Measurements from ENCODE around the gene ZFP62. TPM values are rescaled to one million over a fixed set of nuclear protein-coding genes. Genes with fewer than 3 reads are reported as not detected.
"Not testable (repeated sequence)": the region's sequence is repeated elsewhere in the genome, so short reads cannot be mapped to it uniquely, and the experiment has no call there.

The ZFP62 gene
- total RNA-seq, 2 experiments from 2014 or later = 26.7 to 27.3 TPM

DNA sequence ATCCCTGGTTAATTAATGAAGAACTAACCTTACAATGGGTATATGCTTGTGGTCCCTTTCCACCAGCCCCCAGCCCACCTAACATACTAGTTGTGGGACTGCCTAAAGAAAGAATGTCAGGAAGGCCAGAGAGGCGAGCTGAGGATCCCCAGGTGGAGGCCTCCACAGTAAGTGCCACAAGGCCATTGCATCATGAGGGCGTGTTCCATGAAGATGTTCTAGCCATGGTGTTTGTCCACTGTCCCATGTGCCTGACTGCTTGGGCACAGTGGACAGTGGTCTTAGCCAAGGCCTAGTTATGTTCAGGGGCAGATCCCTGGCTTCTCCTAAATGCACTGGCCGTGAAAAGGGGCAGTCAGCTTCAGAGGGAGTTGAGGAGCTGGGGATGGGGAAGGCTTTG is 21.1 kb downstream of the ZFP62 start:
- CTCF ChIA-PET = no interaction called here

DNA sequence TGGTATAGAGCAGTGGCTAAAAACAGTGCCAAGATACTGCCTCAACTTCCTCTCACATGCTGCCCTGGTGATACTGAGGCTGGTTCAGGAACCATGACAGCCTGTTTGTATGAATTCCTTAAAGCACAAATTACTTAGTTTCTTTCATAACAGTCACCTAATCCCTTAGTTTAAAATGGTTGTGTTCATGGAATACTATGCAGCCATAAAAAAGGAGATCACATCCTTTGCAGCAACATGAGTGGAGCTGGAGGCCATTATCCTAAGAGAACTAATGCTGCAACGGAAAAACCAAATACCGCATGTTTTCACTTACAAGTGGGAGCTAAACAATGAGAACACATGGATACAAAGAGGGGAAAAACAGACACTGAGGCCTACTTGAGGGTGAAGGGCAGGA is 21.8 kb downstream of the ZFP62 start:
- CTCF ChIA-PET = no interaction called here

More for the DNA sequence above, 21.1 kb downstream of the ZFP62 start:
- POLR2A ChIA-PET = interaction anchor here (1.2 kb wide), 1 partner anchor 30 kb away, joined by 3 read pairs; no protein-coding TSS in a partner anchor

DNA sequence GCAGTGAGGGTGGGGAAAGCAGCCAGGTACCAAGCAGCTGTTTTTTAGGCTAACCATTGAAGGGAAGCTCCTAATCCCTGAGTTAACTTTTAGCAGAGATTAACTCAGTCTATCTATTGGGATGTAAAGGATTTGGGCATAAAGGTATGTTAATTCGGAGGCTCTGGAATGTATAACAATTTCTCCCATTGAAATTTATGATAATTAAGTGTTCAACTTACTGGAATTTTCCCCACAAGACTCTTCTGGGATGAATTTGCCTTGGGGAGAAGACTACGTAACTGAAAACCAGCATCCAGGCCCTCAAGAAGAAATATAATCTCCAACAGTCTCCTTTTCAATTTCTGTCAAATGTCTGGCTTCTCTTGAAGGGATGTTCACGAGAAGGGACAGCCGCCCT is 23.6 kb downstream of the ZFP62 start:
- ChIA-PET POLR2A (no interaction called here), CTCF (no interaction called here)

More for the DNA sequence above, 21.8 kb downstream of the ZFP62 start:
- POLR2A ChIA-PET = interaction anchor here (1.2 kb wide), 1 partner anchor 30 kb away, joined by 3 read pairs; no protein-coding TSS in a partner anchor

DNA sequence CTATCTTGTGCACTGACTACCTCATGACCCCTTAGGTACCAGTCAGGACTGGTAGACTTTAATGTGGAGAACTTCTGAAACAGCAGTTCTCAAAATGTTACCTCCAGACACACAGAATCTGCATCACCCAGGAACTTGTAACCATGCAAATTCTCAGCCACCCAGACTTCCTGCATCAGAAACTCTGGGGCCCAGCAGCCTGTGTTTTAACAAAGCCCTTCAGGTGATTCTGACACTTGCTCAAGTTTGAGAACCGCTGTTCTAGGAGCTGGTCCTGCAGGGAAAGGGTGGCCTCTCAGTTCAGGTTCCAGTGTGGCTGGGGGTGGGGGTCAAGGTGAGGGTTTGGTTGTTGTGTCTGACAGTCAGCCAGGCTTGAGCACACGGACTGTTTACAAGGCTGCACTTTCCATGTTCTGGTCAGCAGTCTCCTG is 28.4 kb downstream of the ZFP62 start:
- CTCF ChIA-PET = interaction anchor here (0.7 kb wide), 1 partner anchor 17 kb away, joined by 3 read pairs; no protein-coding TSS in a partner anchor
- POLR2A ChIA-PET = interaction anchor here (3.5 to 3.6 kb wide), 2 partner anchors 23 to 30 kb away, joined by 28 to 34 read pairs; partner anchors contain the start of gene MGAT1

DNA sequence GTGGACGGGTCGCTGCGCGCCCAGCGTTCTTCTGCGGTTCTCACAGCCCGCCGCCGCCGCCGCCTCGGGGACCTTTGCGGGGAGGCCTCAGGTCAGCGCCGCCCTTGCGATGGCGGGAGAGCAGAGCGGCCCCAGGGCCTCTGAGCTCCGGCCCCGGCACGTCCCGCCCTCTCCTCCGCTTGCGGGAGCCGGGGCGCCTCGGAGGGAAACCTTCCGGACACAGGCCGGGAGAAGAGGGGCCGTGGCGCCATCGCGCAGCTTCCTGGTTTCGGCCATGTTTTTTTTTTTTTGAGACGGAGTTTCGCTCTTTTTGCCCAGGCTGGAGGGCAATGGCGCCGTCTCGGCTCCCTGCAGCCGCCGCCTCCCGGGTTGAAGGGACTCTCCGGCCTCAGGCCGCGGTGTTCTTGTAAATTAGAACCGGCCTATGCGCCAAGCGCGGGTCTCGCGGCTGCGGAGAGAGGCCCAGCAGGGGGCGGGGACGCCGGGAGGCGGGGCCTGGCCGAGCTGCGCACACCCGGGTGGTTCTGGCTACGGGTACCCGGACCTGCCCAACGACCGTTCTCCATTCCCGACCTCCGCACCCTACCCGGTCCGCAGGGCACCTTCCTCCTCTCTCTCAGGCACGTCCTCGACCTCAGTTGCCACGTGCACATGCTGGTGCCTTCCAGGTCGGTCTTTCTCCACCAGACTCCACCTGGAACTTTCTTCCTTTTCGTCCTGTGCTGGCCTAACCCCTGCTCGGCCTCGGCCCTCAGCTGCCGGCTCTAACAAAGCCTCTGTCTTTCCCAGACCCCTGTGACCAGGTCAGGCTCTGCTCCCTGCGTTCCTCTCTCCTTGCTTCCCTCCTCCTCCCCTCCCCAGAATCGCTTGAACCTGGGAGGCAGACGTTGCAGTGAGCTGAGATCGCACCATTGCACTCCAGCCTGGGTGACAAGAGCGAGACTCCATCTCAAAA is 29.7 kb downstream of the ZFP62 start:
- CTCF ChIA-PET = interaction anchor here (0.9 to 2.2 kb wide), 9 partner anchors 14 to 429 kb away, joined by 3 to 10 read pairs (median 3); partner anchors contain the start of genes MGAT1 and TRIM52
- POLR2A ChIA-PET = interaction anchor here (0.6 to 3.6 kb wide), 9 partner anchors 15 to 431 kb away, joined by 3 to 34 read pairs (median 4); partner anchors contain the start of gene MGAT1

DNA sequence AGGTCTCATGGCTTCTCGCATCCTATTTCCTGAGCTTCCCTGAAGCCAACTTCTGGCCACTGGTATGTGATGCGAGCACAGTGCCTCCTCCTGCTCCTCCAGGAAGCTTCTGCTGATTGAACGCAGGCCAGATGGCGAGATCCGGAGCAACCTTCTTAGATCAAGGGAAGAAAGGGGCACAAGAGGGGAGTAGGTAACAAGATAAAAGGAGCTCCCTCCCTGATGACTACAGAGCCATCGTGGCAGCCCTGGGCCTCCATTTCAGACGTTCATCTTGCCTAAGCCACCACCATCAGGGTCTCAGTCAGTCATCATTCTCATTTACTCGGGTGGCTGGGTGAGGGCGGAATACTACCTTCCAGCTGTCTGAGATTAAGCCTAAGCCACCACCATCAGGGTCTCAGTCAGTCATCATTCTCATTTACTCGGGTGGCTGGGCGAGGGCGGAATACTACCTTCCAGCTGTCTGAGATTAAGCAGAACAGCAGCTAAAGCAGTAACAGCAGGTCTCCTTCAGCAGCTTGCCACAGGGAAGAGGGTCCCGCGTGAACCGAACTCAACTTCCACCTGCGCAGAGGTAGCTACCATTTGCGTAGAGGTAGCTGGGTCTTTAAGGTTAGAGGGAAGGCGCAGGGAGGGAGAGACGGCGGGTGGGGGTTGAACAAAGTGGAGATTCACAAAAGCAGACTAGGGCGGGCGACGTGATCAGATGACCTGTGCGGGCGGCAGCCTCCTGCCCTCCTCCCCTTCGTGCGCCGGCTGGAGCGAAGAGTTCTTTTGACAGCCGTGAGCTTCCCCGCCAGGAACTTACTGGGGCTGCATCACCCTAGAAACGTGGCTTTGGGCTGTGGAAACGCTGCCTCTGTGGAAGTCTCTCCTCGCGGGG is 30.6 kb downstream of the ZFP62 start:
- ChIA-PET POLR2A (interaction anchor here (0.6 to 3.6 kb wide), 10 partner anchors 14 to 432 kb away, joined by 3 to 34 read pairs (median 4); partner anchors contain the start of genes MGAT1 and TRIM52), CTCF (interaction anchor here (0.9 to 2.2 kb wide), 11 partner anchors 13 to 430 kb away, joined by 3 to 10 read pairs (median 3); partner anchors contain the start of gene TRIM52)

DNA sequence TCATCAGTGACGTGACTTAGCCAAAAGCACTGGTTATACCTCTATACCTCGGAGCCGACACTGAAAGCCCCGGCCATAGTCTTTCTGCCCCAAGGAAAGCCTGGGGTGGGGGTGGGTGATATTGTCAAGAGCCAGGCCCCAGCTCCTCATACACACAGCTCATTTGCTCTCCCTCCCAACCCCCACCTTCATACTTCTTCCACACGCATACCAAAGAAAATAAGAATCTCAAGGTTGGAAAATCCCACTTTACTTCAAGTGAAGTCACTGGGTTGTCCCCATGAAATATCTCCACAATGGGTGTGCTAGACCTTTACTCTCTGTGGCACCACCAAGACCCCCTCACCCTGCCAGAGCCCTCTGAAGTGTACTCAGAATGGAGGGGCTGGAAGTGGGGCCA is 31.4 kb downstream of the ZFP62 start:
- ChIA-PET POLR2A (interaction anchor here (0.7 to 3.6 kb wide), 5 partner anchors 20 to 432 kb away, joined by 3 to 34 read pairs (median 5); partner anchors contain the start of genes MGAT1 and TRIM52), CTCF (interaction anchor here (0.6 to 2.2 kb wide), 7 partner anchors 13 to 537 kb away, joined by 3 to 10 read pairs (median 4); no protein-coding TSS in a partner anchor)

DNA sequence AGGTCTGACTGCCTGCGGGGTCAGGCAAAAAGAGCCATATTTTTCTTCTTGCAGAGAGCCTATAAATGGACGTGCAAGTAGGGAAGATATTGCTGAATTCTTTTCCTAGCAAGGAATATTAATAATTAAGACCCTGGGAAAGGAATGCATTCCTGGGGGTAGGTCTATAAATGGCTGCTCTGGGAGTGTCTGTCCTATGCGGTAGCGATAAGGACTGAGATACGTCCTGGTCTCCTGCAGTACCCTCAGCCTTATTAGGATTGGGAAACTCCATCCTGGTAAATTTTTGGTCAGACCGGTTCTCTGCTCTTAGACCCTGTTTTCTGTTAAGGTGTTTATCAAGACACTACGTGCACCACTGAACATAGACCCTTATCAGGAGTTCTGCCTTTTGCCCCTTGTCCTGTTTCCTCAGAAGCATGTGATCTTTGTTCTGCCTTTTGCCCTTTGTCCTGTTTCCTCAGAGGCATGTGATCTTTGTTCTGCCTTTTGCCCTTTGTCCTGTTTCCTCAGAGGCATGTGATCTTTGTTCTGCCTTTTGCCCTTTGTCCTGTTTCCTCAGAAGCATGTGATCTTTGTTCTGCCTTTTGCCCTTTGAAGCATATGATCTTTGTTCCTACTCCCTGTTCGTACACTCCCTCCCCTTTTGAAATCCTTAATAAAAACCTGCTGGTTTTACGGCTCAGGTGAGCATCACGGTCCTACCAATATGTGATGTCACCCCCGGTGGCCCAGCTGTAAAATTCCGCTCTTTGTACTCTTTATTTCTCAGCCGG is 32.1 kb downstream of the ZFP62 start:
- ChIA-PET CTCF (interaction anchor here (0.6 to 2.2 kb wide), 4 partner anchors 22 to 536 kb away, joined by 3 to 10 read pairs (median 4); no protein-coding TSS in a partner anchor), POLR2A (interaction anchor here (0.7 to 1.3 kb wide), 2 partner anchors 29 to 31 kb away, joined by 3 read pairs; no protein-coding TSS in a partner anchor)

DNA sequence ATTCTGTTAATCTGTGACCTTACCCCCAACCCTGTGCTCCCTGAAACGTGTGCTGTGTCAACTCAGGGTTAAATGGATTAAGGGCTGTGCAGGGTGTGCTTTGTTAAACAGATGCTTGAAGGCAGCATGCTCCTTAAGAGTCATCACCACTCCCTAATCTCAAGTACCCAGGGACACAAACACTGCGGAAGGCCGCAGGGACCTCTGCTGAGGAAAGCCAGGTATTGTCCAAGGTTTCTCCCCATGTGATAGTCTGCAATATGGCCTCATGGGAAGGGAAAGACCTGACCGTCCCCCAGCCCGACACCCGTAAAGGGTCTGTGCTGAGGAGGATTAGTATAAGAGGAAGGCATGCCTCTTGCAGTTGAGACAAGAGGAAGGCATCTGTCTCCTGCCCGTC is 33.7 kb downstream of the ZFP62 start:
- POLR2A ChIA-PET = not testable (repeated sequence)
- CTCF ChIA-PET = interaction anchor here (1.6 kb wide), 1 partner anchor 17 kb away, joined by 3 read pairs; no protein-coding TSS in a partner anchor

DNA sequence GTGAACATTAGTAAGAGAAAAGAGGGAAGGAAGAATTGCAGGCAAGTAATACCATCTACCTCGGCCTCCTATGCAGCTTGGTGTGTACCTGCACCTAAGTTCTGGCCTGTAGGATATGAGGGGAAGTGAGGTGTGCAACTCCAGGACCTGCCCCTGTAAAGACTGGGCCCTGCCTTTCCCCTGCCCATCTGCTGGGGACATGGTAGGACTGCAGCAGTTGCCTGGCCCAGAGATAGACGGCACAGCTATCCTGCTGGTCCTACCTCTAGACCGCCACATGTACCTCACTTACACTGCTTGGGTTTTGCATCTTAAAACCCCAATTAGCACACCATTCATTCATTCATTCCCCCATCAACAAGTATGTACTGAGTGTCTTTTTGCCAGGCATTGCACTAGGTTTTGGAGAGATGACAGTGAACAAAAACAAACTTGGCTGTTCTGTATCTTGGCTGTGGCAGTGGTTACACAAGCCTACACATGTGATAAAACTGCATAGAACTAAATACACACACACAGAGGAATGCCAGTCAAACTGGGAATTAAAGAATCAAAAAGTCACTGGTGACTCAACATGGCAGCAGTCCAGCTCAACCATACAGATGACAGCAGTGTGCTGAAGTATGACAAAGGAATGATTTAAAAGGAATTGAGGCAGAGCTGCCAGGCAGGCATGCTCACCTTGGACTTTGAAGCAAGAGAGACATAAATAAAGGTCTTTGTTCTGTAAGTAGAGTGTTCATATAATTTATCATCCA is 35.1 kb downstream of the ZFP62 start:
- CTCF ChIA-PET = interaction anchor here (1.6 kb wide), 1 partner anchor 15 kb away, joined by 3 read pairs; no protein-coding TSS in a partner anchor
- POLR2A ChIA-PET = interaction anchor here (1.0 kb wide), 1 partner anchor 15 kb away, joined by 3 read pairs; no protein-coding TSS in a partner anchor

DNA sequence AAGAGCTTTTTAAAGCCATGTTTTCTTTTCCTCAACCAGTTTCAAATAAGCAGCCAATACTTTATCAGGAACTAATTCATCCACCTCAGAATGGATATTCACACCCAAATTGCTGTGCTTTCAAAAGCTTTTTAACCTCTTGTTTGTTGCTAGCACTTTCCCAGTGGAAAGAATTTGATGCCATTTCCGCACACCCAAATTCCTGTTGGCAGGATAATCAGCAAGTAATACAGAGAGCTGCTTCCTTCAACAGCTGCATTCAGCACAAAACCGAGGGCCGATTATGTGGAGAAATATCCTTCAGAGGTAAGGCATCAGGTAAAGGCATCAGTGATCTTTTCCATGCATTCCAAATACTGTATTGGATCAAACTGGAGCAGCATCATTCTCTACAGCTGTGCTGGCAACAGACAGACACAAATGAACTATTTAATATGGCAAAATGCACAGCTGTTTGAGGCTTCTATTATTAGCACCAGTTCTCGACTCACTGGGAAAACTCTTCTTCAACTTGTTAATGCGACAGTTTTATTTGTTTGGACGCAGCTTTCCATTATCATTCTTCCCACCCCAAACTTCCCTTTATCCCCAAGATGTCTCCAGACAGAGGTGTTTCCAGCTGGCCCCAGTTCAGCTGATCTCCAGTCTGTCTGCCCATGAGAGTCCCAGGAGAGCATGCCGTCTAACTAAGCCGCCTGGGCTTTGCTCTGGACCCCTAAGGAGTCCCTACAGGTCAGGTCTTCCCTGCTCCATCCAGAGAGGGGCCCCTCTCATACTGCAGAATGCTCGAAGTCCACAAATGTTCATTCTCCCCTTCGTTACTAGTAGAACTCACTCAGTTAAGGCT is 36.2 kb downstream of the ZFP62 start:
- CTCF ChIA-PET = interaction anchor here (1.4 kb wide), 1 partner anchor 11 kb away, joined by 5 read pairs; no protein-coding TSS in a partner anchor
- POLR2A ChIA-PET = no interaction called here

DNA sequence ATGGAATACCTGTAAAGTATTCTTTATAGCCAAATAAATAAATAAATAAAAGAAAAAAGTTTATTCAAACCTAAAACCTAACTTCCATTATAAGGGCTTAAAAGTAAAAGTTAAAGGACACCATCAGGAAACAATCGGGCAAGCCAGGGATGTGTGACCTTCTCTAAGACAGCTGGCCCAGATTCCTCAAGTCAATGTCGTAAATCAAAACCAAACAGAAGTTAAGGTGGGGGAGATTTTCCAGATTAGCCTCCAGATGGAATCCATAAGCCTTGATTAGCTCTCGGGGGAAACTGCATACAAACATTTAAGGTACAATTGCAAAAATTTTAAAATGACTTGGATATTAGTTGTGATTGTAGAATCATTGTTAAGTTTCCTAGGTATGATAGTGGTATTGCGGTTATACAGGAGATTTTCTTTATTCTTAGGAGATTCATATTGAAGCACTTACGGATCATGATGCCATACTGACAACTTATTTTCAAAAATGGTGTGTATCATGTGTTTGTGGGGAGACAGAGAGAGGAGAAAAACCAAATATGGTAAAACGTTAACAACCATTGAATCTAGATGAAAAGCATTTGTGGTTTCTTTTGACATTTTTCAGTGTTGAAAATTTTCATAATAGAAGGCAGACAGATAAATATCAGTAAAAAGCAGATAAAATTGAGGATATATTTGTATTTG is 37.0 kb downstream of the ZFP62 start:
- POLR2A ChIA-PET = no interaction called here

DNA sequence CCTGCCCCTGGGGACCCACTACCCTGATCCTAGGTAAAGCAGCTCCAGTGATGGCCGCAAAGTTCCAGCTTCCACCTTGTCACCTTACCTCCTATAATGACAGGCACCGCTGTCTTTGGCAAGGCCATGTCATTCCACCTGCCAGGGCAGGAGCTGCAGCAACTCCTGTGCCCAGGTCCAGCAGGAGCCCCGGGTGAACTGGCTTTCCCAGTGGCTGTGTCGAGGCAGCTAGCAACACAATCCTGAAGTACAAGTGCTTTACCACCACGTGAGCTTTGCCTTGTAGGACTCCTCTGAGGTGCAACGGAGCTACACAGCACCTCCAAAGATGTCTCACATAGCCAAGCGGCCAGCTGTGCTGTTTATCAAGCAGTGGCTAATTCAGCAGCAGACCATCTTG is 37.7 kb downstream of the ZFP62 start:
- CTCF ChIA-PET = interaction anchor here (1.4 kb wide), 1 partner anchor 10 kb away, joined by 5 read pairs; no protein-coding TSS in a partner anchor
- POLR2A ChIA-PET = no interaction called here

More for the DNA sequence above, 37.0 kb downstream of the ZFP62 start:
- CTCF ChIA-PET = interaction anchor here (1.4 kb wide), 1 partner anchor 11 kb away, joined by 5 read pairs; no protein-coding TSS in a partner anchor

DNA sequence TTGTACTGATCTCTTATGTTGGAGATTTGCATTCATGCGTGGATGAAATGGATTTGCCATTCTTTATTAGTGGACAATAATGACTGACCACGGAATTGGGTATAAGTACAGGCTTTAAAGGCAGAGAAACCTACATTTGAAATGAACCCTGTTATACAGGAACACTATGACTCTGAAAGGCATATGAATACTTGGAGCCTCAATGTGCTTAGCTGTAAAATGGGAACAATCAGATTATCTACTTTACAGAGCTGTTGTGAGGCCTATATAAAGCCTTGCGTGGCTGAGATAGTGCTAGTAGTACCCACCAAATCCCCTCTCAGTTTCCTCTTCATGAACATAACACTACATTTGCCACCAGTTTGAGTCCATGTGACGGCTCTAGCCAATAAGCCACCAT is 39.5 kb downstream of the ZFP62 start:
- ChIA-PET POLR2A (no interaction called here), CTCF (no interaction called here)

DNA sequence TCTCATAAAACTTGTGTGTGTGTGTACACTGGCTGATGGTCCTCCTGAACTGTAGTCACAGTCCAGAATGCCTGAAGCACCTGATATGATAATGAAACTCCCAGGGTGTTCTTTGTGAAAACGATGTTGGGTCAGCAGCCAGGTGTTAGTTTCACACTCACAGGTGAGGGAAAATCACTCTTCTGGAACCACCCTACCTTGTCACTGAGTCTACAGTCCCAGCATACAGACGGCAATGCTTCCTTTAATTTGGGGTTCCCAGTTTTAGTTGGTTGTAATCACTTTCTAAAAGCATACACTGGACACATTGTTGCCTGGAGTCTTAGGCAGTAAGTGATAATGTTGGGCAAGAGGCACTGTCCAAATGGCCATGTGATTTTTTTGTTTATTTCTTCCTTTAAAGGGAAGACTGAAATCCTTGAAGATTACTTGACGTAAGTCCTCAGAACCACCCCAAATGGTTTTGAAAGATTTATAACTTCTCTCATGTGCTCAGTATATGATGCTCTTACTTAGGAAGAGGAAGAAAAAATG is 40.2 kb downstream of the ZFP62 start:
- ChIA-PET POLR2A (no interaction called here), CTCF (no interaction called here)

All from activated CD8-positive, alpha-beta memory T cell treated with anti-CD3 and anti-CD28 coated beads for 36 hours (primary cell).